B cell (primary cell): ENCODE measurements around the gene IRX6.

Experiments used
- EZH2 ChIP-seq: IDR thresholded peaks from 2 replicates; pipeline ENCODE4 v1.6.1; 2012; ENCODE audit warnings: borderline replicate concordance, low read depth, mild to moderate bottlenecking, moderate library complexity, low read length; ENCODE audit not compliant: insufficient read depth, poor library complexity, severe bottlenecking
- TF ChIP-seq, protein P1 (sequence below): fragments of 200-600 bp; IDR thresholded peaks from one replicate; pipeline ENCODE4 v1.8.0; 2022; ENCODE audit warnings: antibody characterized with exemption, mild to moderate bottlenecking

DNA sequence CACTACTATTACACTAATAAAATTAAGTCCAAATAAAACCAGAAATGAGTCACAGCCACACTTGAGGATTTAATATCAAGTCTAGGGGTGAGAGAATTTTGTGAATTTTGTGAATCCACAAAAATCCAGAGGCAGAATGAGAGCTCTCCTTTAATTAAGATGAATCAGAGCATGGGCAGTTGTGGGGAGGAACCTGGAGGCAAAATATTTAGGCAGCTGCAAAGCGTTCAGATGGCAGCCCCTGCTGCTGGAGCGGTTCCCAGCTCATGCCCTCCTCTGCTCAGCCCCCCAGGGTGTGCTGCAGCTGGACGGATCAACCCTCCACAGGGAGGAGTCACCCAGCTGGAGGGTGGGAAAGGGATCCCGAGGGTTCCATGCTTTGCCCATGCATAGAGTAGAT, 43.4 kb upstream of the IRX6 start:
- TF ChIP-seq, protein P1, sequence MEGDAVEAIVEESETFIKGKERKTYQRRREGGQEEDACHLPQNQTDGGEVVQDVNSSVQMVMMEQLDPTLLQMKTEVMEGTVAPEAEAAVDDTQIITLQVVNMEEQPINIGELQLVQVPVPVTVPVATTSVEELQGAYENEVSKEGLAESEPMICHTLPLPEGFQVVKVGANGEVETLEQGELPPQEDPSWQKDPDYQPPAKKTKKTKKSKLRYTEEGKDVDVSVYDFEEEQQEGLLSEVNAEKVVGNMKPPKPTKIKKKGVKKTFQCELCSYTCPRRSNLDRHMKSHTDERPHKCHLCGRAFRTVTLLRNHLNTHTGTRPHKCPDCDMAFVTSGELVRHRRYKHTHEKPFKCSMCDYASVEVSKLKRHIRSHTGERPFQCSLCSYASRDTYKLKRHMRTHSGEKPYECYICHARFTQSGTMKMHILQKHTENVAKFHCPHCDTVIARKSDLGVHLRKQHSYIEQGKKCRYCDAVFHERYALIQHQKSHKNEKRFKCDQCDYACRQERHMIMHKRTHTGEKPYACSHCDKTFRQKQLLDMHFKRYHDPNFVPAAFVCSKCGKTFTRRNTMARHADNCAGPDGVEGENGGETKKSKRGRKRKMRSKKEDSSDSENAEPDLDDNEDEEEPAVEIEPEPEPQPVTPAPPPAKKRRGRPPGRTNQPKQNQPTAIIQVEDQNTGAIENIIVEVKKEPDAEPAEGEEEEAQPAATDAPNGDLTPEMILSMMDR = no peak
- no peak for TF ChIP-seq EZH2
